Endothelial cell of umbilical vein (primary cell): ENCODE data around the gene MYBPC1. TPM values are rescaled to one million over a fixed set of nuclear protein-coding genes. Genes with fewer than 3 reads are reported as not detected.

Experiments
- BruUV-seq: library from RNA; stranded (reverse); fragments of 400-500 nt; replicated peaks from 2 replicates; lab custom pipeline; 2021; lab: Mats Ljungman, UMichigan
- CTCF ChIA-PET: fragments of 300-600, 350-600 bp; sonication (Branson Sonifier 250); formaldehyde crosslinking; loops from one replicate; lab custom pipeline; 2021; ENCODE audit warnings: antibody characterized with exemption, inconsistent platforms; lab: Charles Lee
- POLR2A ChIA-PET: fragments of 300-600, 350-600 bp; sonication (Branson Sonifier 250); formaldehyde crosslinking; loops from one replicate; lab custom pipeline; 2021; ENCODE audit warnings: antibody characterized with exemption, inconsistent platforms; lab: Charles Lee
- DNase-seq: peaks from one replicate; pipeline ENCODE4 v3.0.0-alpha.2; 2011; ENCODE audit warnings: low read depth, low spot score
- FAIRE-seq: peaks from 2 replicates; lab custom pipeline; 2011; peaks lifted over from hg19 to GRCh38; lab: Jason Lieb, UNC
- H2AFZ ChIP-seq: 2 replicates; pipeline ENCODE4 v1.6.0; 2012; ENCODE audit warnings: low read depth, low read length, control low read depth, inconsistent platforms
- H3K27ac ChIP-seq: 2 replicates; pipeline ENCODE4 v1.5.1; 2011; ENCODE audit warnings: low read depth, mild to moderate bottlenecking, control low read depth, low read length, moderate library complexity; ENCODE audit not compliant: insufficient read depth
- H3K27me3 ChIP-seq, 2 experiments: 2 replicates each; pipeline versions ENCODE4 v1.6.0 to v1.6.1; 2011; ENCODE audit warnings: low read length in 2 of 2, mixed read lengths in 1 of 2; ENCODE audit not compliant: control insufficient read depth in 2 of 2, insufficient read depth in 2 of 2
- H3K36me3 ChIP-seq, 2 experiments: 2 replicates in 1 of 2; 3 replicates in 1 of 2; pipeline ENCODE4 v1.5.1; 2011; ENCODE audit warnings: low read length in 2 of 2, mild to moderate bottlenecking in 1 of 2, moderate library complexity in 1 of 2; ENCODE audit not compliant: control insufficient read depth in 2 of 2, insufficient read depth in 2 of 2; ENCODE audit errors: extremely low read depth in 1 of 2
- H3K4me1 ChIP-seq: 3 replicates; pipeline ENCODE4 v1.5.1; 2011; ENCODE audit warnings: mild to moderate bottlenecking, low read length; ENCODE audit not compliant: control insufficient read depth, insufficient read depth; ENCODE audit errors: extremely low read depth
- H3K4me2 ChIP-seq: 2 replicates; pipeline ENCODE4 v1.6.1; 2011; ENCODE audit warnings: low read length, control low read depth, mixed read lengths; ENCODE audit not compliant: insufficient read depth
- H3K4me3 ChIP-seq, 3 experiments: fragments of 200-600 bp in 1 of 3; sonication (generic), shearing (Covaris generic) in 1 of 3; replicated peaks in 1 of 3; 2 replicates each; pipeline ENCODE4 v1.5.1; 2011 to 2016; ENCODE audit warnings: control low read depth in 3 of 3, low read length in 3 of 3, mild to moderate bottlenecking in 2 of 3, inconsistent platforms in 1 of 3, low read depth in 1 of 3, moderate library complexity in 1 of 3; ENCODE audit not compliant: insufficient read depth in 1 of 3
- H3K79me2 ChIP-seq: 2 replicates; pipeline ENCODE4 v1.6.0; 2012; ENCODE audit warnings: low read length, inconsistent platforms; ENCODE audit not compliant: control insufficient read depth, insufficient read depth
- H3K9ac ChIP-seq: replicated peaks from 2 replicates; pipeline ENCODE3; 2011; ENCODE audit warnings: low read length, control low read depth; ENCODE audit not compliant: insufficient read depth; ENCODE audit errors: extremely low read depth
- H3K9me1 ChIP-seq: replicated peaks from 3 replicates; pipeline ENCODE4 v1.6.0; 2011; ENCODE audit warnings: mild to moderate bottlenecking, low read length; ENCODE audit not compliant: control insufficient read depth, insufficient read depth; ENCODE audit errors: extremely low read depth
- H3K9me3 ChIP-seq: replicated peaks from 2 replicates; pipeline ENCODE4 v1.5.1; 2012; ENCODE audit warnings: low read length, inconsistent platforms; ENCODE audit not compliant: control insufficient read depth, insufficient read depth
- H4K20me1 ChIP-seq: replicated peaks from 2 replicates; pipeline ENCODE3; 2011; ENCODE audit warnings: mild to moderate bottlenecking, low read length; ENCODE audit not compliant: control insufficient read depth, insufficient read depth; ENCODE audit errors: extremely low read depth
- EZH2 ChIP-seq: IDR thresholded peaks from 2 replicates; pipeline ENCODE4 v1.6.1; 2012; ENCODE audit warnings: borderline replicate concordance, low read depth, mild to moderate bottlenecking, moderate library complexity, low read length, inconsistent platforms; ENCODE audit not compliant: severe bottlenecking
- FOS ChIP-seq: IDR thresholded peaks from 2 replicates; pipeline ENCODE4 v1.6.1; 2011; ENCODE audit warnings: mild to moderate bottlenecking, low read length, moderate library complexity, borderline replicate concordance; ENCODE audit not compliant: insufficient read depth
- GATA2 ChIP-seq: IDR thresholded peaks from 2 replicates; pipeline ENCODE4 v1.7.0; 2011; ENCODE audit warnings: low read depth, mild to moderate bottlenecking, moderate library complexity, mixed read lengths, low read length; ENCODE audit not compliant: insufficient read length, insufficient read depth
- JUN ChIP-seq: IDR thresholded peaks from 2 replicates; pipeline ENCODE4 v1.6.1; 2011; ENCODE audit warnings: borderline replicate concordance, low read depth; ENCODE audit not compliant: insufficient read length, insufficient read depth
- MAX ChIP-seq: IDR thresholded peaks from 2 replicates; pipeline ENCODE4 v1.6.1; 2011; ENCODE audit not compliant: insufficient read depth, insufficient read length
- MYC ChIP-seq: IDR thresholded peaks from one replicate; pipeline ENCODE4 v1.6.1; 2011; ENCODE audit warnings: mild to moderate bottlenecking, low read depth, low read length
- POLR2A ChIP-seq: IDR thresholded peaks from 2 replicates; pipeline ENCODE4 v1.6.1; 2012; ENCODE audit warnings: low read depth, mild to moderate bottlenecking, control low read depth, low read length
- POLR2AphosphoS5 ChIP-seq: IDR thresholded peaks from 2 replicates; pipeline ENCODE4 v1.6.1; 2012; ENCODE audit warnings: low read depth, mild to moderate bottlenecking, control low read depth, low read length, moderate library complexity; ENCODE audit not compliant: insufficient read depth
- dilution Hi-C: fragments of 300-500 bp; cut with MboI; formaldehyde crosslinking; loops from one replicate; pipeline ENCODE4 v1.15.0; 2019; ENCODE audit warnings: low sequenced_read_pairs; ENCODE audit not compliant: extremely low pct_ligation_motif_present
- intact Hi-C: fragments of 100-400 bp; cut with micrococcal nuclease; formaldehyde crosslinking; loops from one replicate; pipeline ENCODE4 v1.10.0; 2022
- polyA plus RNA-seq, 4 experiments: library from polyadenylated mRNA; depleted of rRNA in 3 of 4; stranded (reverse) in 3 of 4; unstranded in 1 of 4; fragments of >200 nt; gene quantifications; 2 replicates each; pipeline versions ENCODE4 v1.2.1 to v1.2.3, GENCODE V29; 2011 to 2012; ENCODE audit warnings: missing spikeins in 1 of 4
- total RNA-seq: library from RNA; stranded (reverse); gene quantifications from 2 replicates; pipeline ENCODE4 v1.2.3, GENCODE V29; 2021
- TF ChIP-seq, protein P1 (sequence below), 2 donors: IDR thresholded peaks; 1 replicate in 1 of 2; 2 replicates in 1 of 2; pipeline ENCODE4 v1.5.1; 2011; ENCODE audit warnings: low read length in 2 of 2, mild to moderate bottlenecking in 2 of 2, moderate library complexity in 2 of 2, control low read depth in 1 of 2, inconsistent platforms in 1 of 2, low read depth in 1 of 2; ENCODE audit not compliant: insufficient read depth in 1 of 2; ENCODE audit errors: extremely low read depth in 1 of 2

MYBPC1 gene
- total and polyA plus RNA-seq, 2 donors (not counting 3 experiments of a cell fraction or from before 2014, with no cell fraction given) = not detected

DNA sequence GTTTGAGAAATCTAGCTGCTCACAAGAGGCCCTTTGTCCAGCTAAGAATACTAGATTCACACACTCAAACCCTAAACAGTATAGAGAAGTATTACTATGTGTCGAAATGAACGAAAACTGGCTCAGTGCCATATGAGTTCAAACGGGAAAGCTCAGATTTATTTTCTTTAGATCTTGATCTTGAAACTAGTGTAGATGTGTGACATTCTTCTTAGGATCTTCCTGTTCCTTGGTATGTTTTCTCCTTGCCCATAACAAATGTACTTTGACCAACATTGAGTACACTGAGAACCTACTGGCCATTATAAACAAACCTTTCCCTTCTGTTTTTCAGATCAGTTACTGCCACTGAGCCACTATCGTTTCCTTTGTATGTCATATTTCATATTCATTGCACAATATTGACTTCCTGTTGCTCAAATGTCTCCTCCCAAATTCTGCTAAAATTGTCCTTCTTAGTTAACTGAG is 21.3 kb downstream of the MYBPC1 start:
- Histone ChIP-seq H3K9me1 (no peaks in the 10 kb centered on the region), H3K9ac (no peak overlapping the region), H3K27ac (no peak overlapping the region), H3K27me3 (peaks cover 0 to 2% of the 10 kb centered on the region in 2 experiments), H3K4me2 (no peak overlapping the region), H3K4me1 (no peaks in the 10 kb centered on the region), H4K20me1 (no peaks in the 10 kb centered on the region), H3K4me3 (no peak overlapping the region), H2AFZ (no peak overlapping the region), H3K36me3 (no peaks in the 10 kb centered on the region), H3K79me2 (no peaks in the 10 kb centered on the region), H3K9me3 (no peaks in the 10 kb centered on the region)
- BruUV-seq = no TSS peak
- ChIA-PET CTCF (interaction anchor here (0.8 kb wide), 1 partner anchor 34 kb away, joined by 3 read pairs; no protein-coding TSS in a partner anchor), POLR2A (no interaction called here)
- intact Hi-C loops (no loop called here), dilution Hi-C loops (no loop called here)
- DNase-seq (peak; percentile 13), FAIRE-seq (no peak)
- no peak for TF ChIP-seq FOS
- TF ChIP-seq, protein P1, sequence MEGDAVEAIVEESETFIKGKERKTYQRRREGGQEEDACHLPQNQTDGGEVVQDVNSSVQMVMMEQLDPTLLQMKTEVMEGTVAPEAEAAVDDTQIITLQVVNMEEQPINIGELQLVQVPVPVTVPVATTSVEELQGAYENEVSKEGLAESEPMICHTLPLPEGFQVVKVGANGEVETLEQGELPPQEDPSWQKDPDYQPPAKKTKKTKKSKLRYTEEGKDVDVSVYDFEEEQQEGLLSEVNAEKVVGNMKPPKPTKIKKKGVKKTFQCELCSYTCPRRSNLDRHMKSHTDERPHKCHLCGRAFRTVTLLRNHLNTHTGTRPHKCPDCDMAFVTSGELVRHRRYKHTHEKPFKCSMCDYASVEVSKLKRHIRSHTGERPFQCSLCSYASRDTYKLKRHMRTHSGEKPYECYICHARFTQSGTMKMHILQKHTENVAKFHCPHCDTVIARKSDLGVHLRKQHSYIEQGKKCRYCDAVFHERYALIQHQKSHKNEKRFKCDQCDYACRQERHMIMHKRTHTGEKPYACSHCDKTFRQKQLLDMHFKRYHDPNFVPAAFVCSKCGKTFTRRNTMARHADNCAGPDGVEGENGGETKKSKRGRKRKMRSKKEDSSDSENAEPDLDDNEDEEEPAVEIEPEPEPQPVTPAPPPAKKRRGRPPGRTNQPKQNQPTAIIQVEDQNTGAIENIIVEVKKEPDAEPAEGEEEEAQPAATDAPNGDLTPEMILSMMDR (IDR thresholded peaks at IDR 0.05; ENCODE audit: extremely low read depth in 1 of 2, insufficient read depth in 1 of 2, low read depth in 1 of 2, low read length in 2 of 2) = no peak
- TF ChIP-seq EZH2 = no peak
- TF ChIP-seq GATA2 = no peak
- TF ChIP-seq POLR2A = no peak
- TF ChIP-seq MAX = no peak
- TF ChIP-seq JUN = no peak
- TF ChIP-seq POLR2AphosphoS5 = no peak
- no peak for TF ChIP-seq MYC
